Right atrium auricular region (tissue), 2 donors: ENCODE measurements around the gene SMG6. TPM values are rescaled to one million over a fixed set of nuclear protein-coding genes. Genes with fewer than 3 reads are reported as not detected.

ENCODE experiments used
- DNase-seq: peaks from one replicate; pipeline ENCODE4 v3.0.0-alpha.2; 2019; ENCODE audit warnings: low spot score
- H3K27ac ChIP-seq, 2 donors: fragments of 200-600 bp; sonication (generic); 1 replicate in 1 of 2; 2 replicates in 1 of 2; pipeline ENCODE4 v1.5.1; 2016 to 2019
- H3K27me3 ChIP-seq, 2 donors: fragments of 200-600 bp; sonication (generic); one replicate each; pipeline versions ENCODE4 v1.5.1 to v1.6.0; 2017 to 2019
- H3K36me3 ChIP-seq: fragments of 200-600 bp; sonication (generic); one replicate; pipeline ENCODE4 v1.5.1; 2016
- H3K4me1 ChIP-seq, 2 donors: fragments of 200-600 bp; sonication (generic); one replicate each; pipeline versions ENCODE4 v1.5.1 to v1.6.0; 2017 to 2019
- H3K4me3 ChIP-seq, 2 donors: fragments of 200-600 bp; sonication (generic); 1 replicate in 1 of 2; 2 replicates in 1 of 2; pipeline ENCODE4 v1.5.1; 2017 to 2019; ENCODE audit warnings: mild to moderate bottlenecking in 1 of 2, moderate library complexity in 1 of 2
- H3K9me3 ChIP-seq, 2 donors: fragments of 200-600 bp; sonication (generic); one replicate each; pipeline ENCODE4 v1.5.1; 2019
- CTCF ChIP-seq, 2 donors: fragments of 200-600 bp; sonication (generic); IDR thresholded peaks; one replicate each; pipeline ENCODE4 v1.5.1; 2019; ENCODE audit warnings: antibody characterized with exemption in 2 of 2
- total RNA-seq, 2 donors: library from RNA; depleted of rRNA; stranded (reverse); fragments of >200 nt; gene quantifications; one replicate each; pipeline ENCODE4 v1.1.0, GENCODE V29; 2016

SMG6 gene
- total RNA-seq, 2 donors from 2014 or later: 18.2 to 29.3 TPM

- peak; percentile 76 for DNase-seq
- Histone ChIP-seq H3K27me3 (no peaks in the 10 kb centered on the region), H3K4me3 (peak overlapping the region in 1 of 2 donors; percentile 38), H3K4me1 (peaks cover 0 to 54% of the 10 kb centered on the region in 2 donors), H3K9me3 (no peaks in the 10 kb centered on the region), H3K36me3 (no peaks in the 10 kb centered on the region), H3K27ac (peak overlapping the region; percentile 87 to 88)
- TF ChIP-seq CTCF (IDR thresholded peaks at IDR 0.05): no peak
These were observed 87.8 kb downstream of the SMG6 start for GRCh38 chr17:2215616-2216364.

GRCh38 chr17:2214929-2215615 lies 88.5 kb downstream of the SMG6 start:
- DNase-seq: peak; percentile 61
- no peak for TF ChIP-seq CTCF (IDR thresholded peaks at IDR 0.05)
- H3K4me1 ChIP-seq: peaks cover 0 to 57% of the 10 kb centered on the region in 2 donors
- H3K27me3 ChIP-seq: no peaks in the 10 kb centered on the region
- H3K36me3 ChIP-seq: no peaks in the 10 kb centered on the region
- H3K9me3 ChIP-seq: no peaks in the 10 kb centered on the region
- H3K27ac ChIP-seq: peak overlapping the region; percentile 87 to 88
- H3K4me3 ChIP-seq: peak overlapping the region in 1 of 2 donors; percentile 38

DNA sequence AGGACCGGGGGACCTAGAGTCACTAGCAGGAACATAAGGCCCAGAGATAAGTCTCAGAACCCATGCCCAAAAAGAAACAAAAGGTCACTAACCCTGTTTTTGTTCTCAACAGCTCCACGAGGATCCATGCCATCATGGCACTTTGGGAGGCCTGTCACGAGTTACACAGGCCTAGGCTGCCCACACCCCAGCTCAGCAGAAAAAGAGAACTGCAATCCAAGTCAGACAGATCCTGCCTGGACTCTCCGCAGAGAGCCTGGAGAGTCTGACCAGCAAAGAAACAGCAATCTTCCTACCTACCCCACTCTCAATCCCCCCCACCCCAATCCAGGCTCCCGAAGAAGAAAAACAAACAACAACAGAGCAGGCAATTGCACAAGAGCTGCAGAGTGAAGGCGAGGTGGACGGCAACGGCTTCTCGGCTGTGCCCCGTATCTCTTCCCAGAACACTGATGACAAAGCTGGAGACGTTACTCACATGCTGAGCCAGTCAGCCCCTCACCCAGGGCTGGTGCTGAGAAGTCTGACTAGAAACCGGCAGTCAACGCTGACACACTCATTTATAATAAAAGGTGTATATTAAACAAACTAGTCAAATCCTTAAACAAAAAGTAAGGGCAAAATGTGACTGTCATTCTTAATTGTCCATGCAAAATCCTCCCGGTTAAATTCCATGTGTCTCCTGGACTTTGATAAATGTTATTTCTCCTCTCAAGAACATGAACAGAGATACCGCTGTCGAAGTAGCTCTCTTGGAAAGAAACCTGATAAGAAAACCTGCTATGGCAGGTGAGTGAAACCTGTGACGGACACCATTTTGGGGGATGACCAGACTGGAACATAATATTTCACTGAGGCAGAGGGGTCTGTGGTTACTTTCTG lies 89.3 kb downstream of the SMG6 start:
- no peaks in the 10 kb centered on the region for H3K27me3 ChIP-seq
- DNase-seq: peak; percentile 88
- peak overlapping the region; percentile 87 to 88 for H3K27ac ChIP-seq
- H3K4me1 ChIP-seq: peaks cover 0 to 63% of the 10 kb centered on the region in 2 donors
- TF ChIP-seq CTCF (IDR thresholded peaks at IDR 0.05): no peak
- H3K9me3 ChIP-seq: no peaks in the 10 kb centered on the region
- no peak overlapping the region for H3K4me3 ChIP-seq
- no peaks in the 10 kb centered on the region for H3K36me3 ChIP-seq

GRCh38 chr17:2213291-2213960 lies 90.2 kb downstream of the SMG6 start:
- Histone ChIP-seq H3K27me3 (no peaks in the 10 kb centered on the region), H3K4me3 (no peak overlapping the region), H3K36me3 (no peaks in the 10 kb centered on the region), H3K9me3 (no peaks in the 10 kb centered on the region), H3K4me1 (peaks cover 0 to 70% of the 10 kb centered on the region in 2 donors), H3K27ac (peak overlapping the region; percentile 87 to 88)
- DNase-seq: peak; percentile 58
- TF ChIP-seq CTCF (IDR thresholded peaks at IDR 0.05): no peak

GRCh38 chr17:2212400-2212981 lies 91.1 kb downstream of the SMG6 start:
- H3K27ac ChIP-seq: peak overlapping the region; percentile 87 to 88
- no peaks in the 10 kb centered on the region for H3K9me3 ChIP-seq
- no peak for TF ChIP-seq CTCF (IDR thresholded peaks at IDR 0.05)
- peaks cover 0 to 75% of the 10 kb centered on the region in 2 donors for H3K4me1 ChIP-seq
- H3K4me3 ChIP-seq: no peak overlapping the region
- DNase-seq: peak; percentile 88
- H3K27me3 ChIP-seq: no peaks in the 10 kb centered on the region
- no peaks in the 10 kb centered on the region for H3K36me3 ChIP-seq
